ENCODE data around the gene NFAM1.

DNA sequence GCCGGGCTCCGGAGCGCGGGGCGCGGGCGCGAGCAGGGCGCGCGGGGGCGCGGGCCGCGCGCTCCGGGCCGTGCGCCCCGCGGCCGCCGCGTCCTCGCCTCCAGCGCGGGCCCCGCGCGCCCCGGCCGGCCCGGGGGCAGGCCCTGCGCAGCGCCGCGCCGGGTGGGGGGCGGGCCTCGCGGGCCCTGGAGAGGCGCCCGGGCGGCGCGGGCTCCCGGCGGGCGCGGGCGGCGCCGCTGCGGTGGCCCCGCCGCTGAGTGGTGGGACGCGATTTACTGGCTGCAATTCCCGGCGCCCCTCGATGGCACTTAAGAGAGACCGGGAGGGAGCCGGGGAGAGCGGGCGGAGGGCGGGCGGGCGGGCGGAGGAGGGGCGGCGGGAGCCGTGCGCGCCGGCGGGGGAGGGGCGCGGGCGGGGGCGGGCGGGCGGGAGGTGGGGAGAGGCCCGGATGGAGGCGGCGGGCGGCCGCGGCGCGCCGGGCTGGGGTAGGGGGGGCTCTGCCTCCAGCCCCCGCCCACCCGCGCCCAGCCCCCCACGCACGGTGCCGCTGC is 88.6 kb downstream of the NFAM1 start:
- no peak for TF ChIP-seq CTCF (IDR thresholded peaks at IDR 0.05; ENCODE audit: extremely low read depth in 1 of 2, insufficient read depth in 1 of 2, low read depth in 1 of 2, low read length in 2 of 2)
- no peak for TF ChIP-seq POLR2A (IDR thresholded peaks at IDR 0.05; ENCODE audit: low read depth, low read length)
- no peak for TF ChIP-seq FOS (IDR thresholded peaks at IDR 0.05; ENCODE audit: borderline replicate concordance, insufficient read depth, low read length)

All from endothelial cell of umbilical vein (primary cell).